ENCODE measurements around the gene NFATC4. TPM values are rescaled to one million over a fixed set of nuclear protein-coding genes. Genes with fewer than 3 reads are reported as not detected.

Gene NFATC4
- polyA plus RNA-seq, 2 donors: 20.9 to 25.6 TPM

- WGBS, 2 donors: 50 to 75% methylated on average over 1 of the region's 1 CpG
- Histone ChIP-seq H3K4me3 (ENCODE audit: low read depth in 1 of 2, low read length in 2 of 2) (no peak overlapping the region), H3K9me3 (ENCODE audit: control insufficient read depth in 2 of 2, insufficient read depth in 1 of 2, low read depth in 1 of 2, low read length in 1 of 2) (no peaks in the 10 kb centered on the region), H3K27me3 (ENCODE audit: control insufficient read depth in 1 of 2, insufficient read depth in 2 of 2, low read length in 2 of 2) (peaks cover 0 to 2% of the 10 kb centered on the region in 2 donors), H3K27ac (ENCODE audit: low read depth in 2 of 2, low read length in 1 of 2) (no peak overlapping the region), H3K4me1 (ENCODE audit: control insufficient read depth in 2 of 2, insufficient read depth in 2 of 2, low read length in 1 of 2) (peaks cover 0 to 13% of the 10 kb centered on the region in 2 donors), H3K36me3 (ENCODE audit: control insufficient read depth in 2 of 2, insufficient read depth in 2 of 2, low read length in 1 of 2) (no peaks in the 10 kb centered on the region)
Observed at GRCh38 chr14:24364841-24365240, 3.1 kb upstream of the NFATC4 start.

- peak overlapping the region; percentile 52 to 53 for H3K4me3 ChIP-seq (ENCODE audit: low read depth in 1 of 2, low read length in 2 of 2)
- no peaks in the 10 kb centered on the region for H3K9me3 ChIP-seq (ENCODE audit: control insufficient read depth in 2 of 2, insufficient read depth in 1 of 2, low read depth in 1 of 2, low read length in 1 of 2)
- peak overlapping the region; percentile 92 for H3K27ac ChIP-seq (ENCODE audit: low read depth in 2 of 2, low read length in 1 of 2)
- no peaks in the 10 kb centered on the region for H3K36me3 ChIP-seq (ENCODE audit: control insufficient read depth in 2 of 2, insufficient read depth in 2 of 2, low read length in 1 of 2)
- H3K4me1 ChIP-seq (ENCODE audit: control insufficient read depth in 2 of 2, insufficient read depth in 2 of 2, low read length in 1 of 2): peaks cover 0 to 13% of the 10 kb centered on the region in 2 donors
- peaks cover 0 to 2% of the 10 kb centered on the region in 2 donors for H3K27me3 ChIP-seq (ENCODE audit: control insufficient read depth in 1 of 2, insufficient read depth in 2 of 2, low read length in 2 of 2)
- WGBS, 2 donors: 4% methylated on average over 28 of the region's 28 CpGs
Observed at GRCh38 chr14:24365600-24366412, 2.2 kb upstream of the NFATC4 start.

GRCh38 chr14:24366413-24366720, 1.6 kb upstream of the NFATC4 start:
- H3K36me3 ChIP-seq (ENCODE audit: control insufficient read depth in 2 of 2, insufficient read depth in 2 of 2, low read length in 1 of 2): no peaks in the 10 kb centered on the region

GRCh38 chr14:24366721-24367513, 1.1 kb upstream of the NFATC4 start:
- 2 to 3% methylated on average over 40 of the region's 40 CpGs for WGBS, 2 donors
- Histone ChIP-seq H3K4me1 (ENCODE audit: control insufficient read depth in 2 of 2, insufficient read depth in 2 of 2, low read length in 1 of 2) (peaks cover 0 to 13% of the 10 kb centered on the region in 2 donors), H3K4me3 (ENCODE audit: low read depth in 1 of 2, low read length in 2 of 2) (peak overlapping the region; percentile 52 to 53), H3K27me3 (ENCODE audit: control insufficient read depth in 1 of 2, insufficient read depth in 2 of 2, low read length in 2 of 2) (peaks cover 0 to 2% of the 10 kb centered on the region in 2 donors), H3K36me3 (ENCODE audit: control insufficient read depth in 2 of 2, insufficient read depth in 2 of 2, low read length in 1 of 2) (no peaks in the 10 kb centered on the region), H3K9me3 (ENCODE audit: control insufficient read depth in 2 of 2, insufficient read depth in 1 of 2, low read depth in 1 of 2, low read length in 1 of 2) (no peaks in the 10 kb centered on the region), H3K27ac (ENCODE audit: low read depth in 2 of 2, low read length in 1 of 2) (peak overlapping the region; percentile 92)

More at GRCh38 chr14:24366413-24366720, 1.6 kb upstream of the NFATC4 start:
- Histone ChIP-seq H3K4me1 (ENCODE audit: control insufficient read depth in 2 of 2, insufficient read depth in 2 of 2, low read length in 1 of 2) (peaks cover 0 to 13% of the 10 kb centered on the region in 2 donors), H3K9me3 (ENCODE audit: control insufficient read depth in 2 of 2, insufficient read depth in 1 of 2, low read depth in 1 of 2, low read length in 1 of 2) (no peaks in the 10 kb centered on the region), H3K27me3 (ENCODE audit: control insufficient read depth in 1 of 2, insufficient read depth in 2 of 2, low read length in 2 of 2) (peaks cover 0 to 2% of the 10 kb centered on the region in 2 donors), H3K4me3 (ENCODE audit: low read depth in 1 of 2, low read length in 2 of 2) (peak overlapping the region; percentile 52 to 53), H3K27ac (ENCODE audit: low read depth in 2 of 2, low read length in 1 of 2) (peak overlapping the region; percentile 92)
- 2 to 3% methylated on average over 16 of the region's 16 CpGs for WGBS, 2 donors

- H3K4me1 ChIP-seq (ENCODE audit: control insufficient read depth in 2 of 2, insufficient read depth in 2 of 2, low read length in 1 of 2): peaks cover 0 to 13% of the 10 kb centered on the region in 2 donors
- 3 to 5% methylated on average over 14 to 15 of the region's 15 CpGs for WGBS, 2 donors
- peak overlapping the region; percentile 87 to 88 for H3K27ac ChIP-seq (ENCODE audit: low read depth in 2 of 2, low read length in 1 of 2)
- no peaks in the 10 kb centered on the region for H3K9me3 ChIP-seq (ENCODE audit: control insufficient read depth in 2 of 2, insufficient read depth in 1 of 2, low read depth in 1 of 2, low read length in 1 of 2)
- H3K36me3 ChIP-seq (ENCODE audit: control insufficient read depth in 2 of 2, insufficient read depth in 2 of 2, low read length in 1 of 2): no peaks in the 10 kb centered on the region
- peak overlapping the region; percentile 46 for H3K4me3 ChIP-seq (ENCODE audit: low read depth in 1 of 2, low read length in 2 of 2)
- peaks cover 0 to 2% of the 10 kb centered on the region in 2 donors for H3K27me3 ChIP-seq (ENCODE audit: control insufficient read depth in 1 of 2, insufficient read depth in 2 of 2, low read length in 2 of 2)
Observed at GRCh38 chr14:24368212-24368561, 203 bp downstream of the NFATC4 start.

GRCh38 chr14:24368562-24369252, 723 bp downstream of the NFATC4 start:
- Histone ChIP-seq H3K36me3 (ENCODE audit: control insufficient read depth in 2 of 2, insufficient read depth in 2 of 2, low read length in 1 of 2) (no peaks in the 10 kb centered on the region), H3K4me1 (ENCODE audit: control insufficient read depth in 2 of 2, insufficient read depth in 2 of 2, low read length in 1 of 2) (peaks cover 0 to 13% of the 10 kb centered on the region in 2 donors), H3K27ac (ENCODE audit: low read depth in 2 of 2, low read length in 1 of 2) (peak overlapping the region; percentile 87 to 88), H3K4me3 (ENCODE audit: low read depth in 1 of 2, low read length in 2 of 2) (peak overlapping the region; percentile 46), H3K27me3 (ENCODE audit: control insufficient read depth in 1 of 2, insufficient read depth in 2 of 2, low read length in 2 of 2) (peaks cover 0 to 2% of the 10 kb centered on the region in 2 donors), H3K9me3 (ENCODE audit: control insufficient read depth in 2 of 2, insufficient read depth in 1 of 2, low read depth in 1 of 2, low read length in 1 of 2) (no peaks in the 10 kb centered on the region)
- WGBS, 2 donors: 3 to 7% methylated on average over 21 to 52 of the region's 52 CpGs

- peaks cover 0 to 13% of the 10 kb centered on the region in 2 donors for H3K4me1 ChIP-seq (ENCODE audit: control insufficient read depth in 2 of 2, insufficient read depth in 2 of 2, low read length in 1 of 2)
Observed at GRCh38 chr14:24369463-24369862, 1.5 kb downstream of the NFATC4 start.

GRCh38 chr14:24369907-24370687, 2.1 kb downstream of the NFATC4 start:
- no peaks in the 10 kb centered on the region for H3K36me3 ChIP-seq (ENCODE audit: control insufficient read depth in 2 of 2, insufficient read depth in 2 of 2, low read length in 1 of 2)
- H3K9me3 ChIP-seq (ENCODE audit: control insufficient read depth in 2 of 2, insufficient read depth in 1 of 2, low read depth in 1 of 2, low read length in 1 of 2): no peaks in the 10 kb centered on the region
- no peak overlapping the region for H3K4me3 ChIP-seq (ENCODE audit: low read depth in 1 of 2, low read length in 2 of 2)
- H3K4me1 ChIP-seq (ENCODE audit: control insufficient read depth in 2 of 2, insufficient read depth in 2 of 2, low read length in 1 of 2): peaks cover 0 to 13% of the 10 kb centered on the region in 2 donors
- peaks cover 0 to 2% of the 10 kb centered on the region in 2 donors for H3K27me3 ChIP-seq (ENCODE audit: control insufficient read depth in 1 of 2, insufficient read depth in 2 of 2, low read length in 2 of 2)
- WGBS, 2 donors: 75 to 79% methylated on average over 32 of the region's 32 CpGs
- H3K27ac ChIP-seq (ENCODE audit: low read depth in 2 of 2, low read length in 1 of 2): peak overlapping the region in 1 of 2 donors; percentile 42

More at GRCh38 chr14:24369463-24369862, 1.5 kb downstream of the NFATC4 start:
- no peak overlapping the region for H3K4me3 ChIP-seq (ENCODE audit: low read depth in 1 of 2, low read length in 2 of 2)
- 82 to 88% methylated on average over 20 of the region's 20 CpGs for WGBS, 2 donors
- no peaks in the 10 kb centered on the region for H3K36me3 ChIP-seq (ENCODE audit: control insufficient read depth in 2 of 2, insufficient read depth in 2 of 2, low read length in 1 of 2)
- peaks cover 0 to 2% of the 10 kb centered on the region in 2 donors for H3K27me3 ChIP-seq (ENCODE audit: control insufficient read depth in 1 of 2, insufficient read depth in 2 of 2, low read length in 2 of 2)
- H3K9me3 ChIP-seq (ENCODE audit: control insufficient read depth in 2 of 2, insufficient read depth in 1 of 2, low read depth in 1 of 2, low read length in 1 of 2): no peaks in the 10 kb centered on the region
- H3K27ac ChIP-seq (ENCODE audit: low read depth in 2 of 2, low read length in 1 of 2): peak overlapping the region in 1 of 2 donors; percentile 88

Measured in esophagus (tissue), 2 donors.